Brain pericyte (primary cell): Measurements from ENCODE around the gene CTU2.

Source experiments
- DNase-seq: peaks from one replicate; pipeline ENCODE4 v3.0.0-alpha.2; 2012; ENCODE audit warnings: low read depth, low spot score

The CTU2 gene

DNA sequence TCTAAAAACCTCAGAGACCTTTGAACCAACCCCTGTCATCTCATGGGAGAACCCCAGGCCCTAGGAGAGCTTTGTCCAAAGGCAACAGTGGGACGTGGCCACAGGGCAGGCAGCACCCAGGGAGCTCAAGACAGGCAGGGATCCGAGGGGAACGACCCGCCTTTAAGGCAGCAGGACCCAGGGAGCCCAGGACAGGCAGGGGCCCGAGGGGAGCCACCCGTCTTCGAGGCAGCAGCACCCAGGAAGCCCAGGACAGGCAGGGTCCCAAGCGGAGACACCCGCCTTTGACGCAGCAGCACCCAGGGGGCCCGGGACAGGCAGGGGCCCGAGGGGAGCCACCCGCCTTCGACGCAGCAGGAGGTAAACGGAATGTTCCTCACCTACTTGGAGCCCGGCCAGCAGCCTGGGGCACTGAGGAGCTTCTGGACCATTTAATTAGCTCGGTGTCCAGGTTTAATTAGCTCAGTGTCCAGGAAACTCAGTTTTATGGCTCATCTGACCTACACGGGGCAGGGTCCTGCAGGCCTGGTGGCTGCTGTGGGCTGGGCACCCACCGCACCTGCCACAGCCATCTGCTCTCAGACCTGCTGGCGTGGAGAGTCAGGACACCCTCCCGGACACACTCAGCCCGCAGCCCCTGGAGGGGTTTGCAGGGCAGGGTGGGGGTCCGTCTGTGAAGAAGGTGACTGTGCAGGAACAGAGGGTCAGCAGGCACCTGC, 54.3 kb downstream of the CTU2 start:
- no peak for DNase-seq

DNA sequence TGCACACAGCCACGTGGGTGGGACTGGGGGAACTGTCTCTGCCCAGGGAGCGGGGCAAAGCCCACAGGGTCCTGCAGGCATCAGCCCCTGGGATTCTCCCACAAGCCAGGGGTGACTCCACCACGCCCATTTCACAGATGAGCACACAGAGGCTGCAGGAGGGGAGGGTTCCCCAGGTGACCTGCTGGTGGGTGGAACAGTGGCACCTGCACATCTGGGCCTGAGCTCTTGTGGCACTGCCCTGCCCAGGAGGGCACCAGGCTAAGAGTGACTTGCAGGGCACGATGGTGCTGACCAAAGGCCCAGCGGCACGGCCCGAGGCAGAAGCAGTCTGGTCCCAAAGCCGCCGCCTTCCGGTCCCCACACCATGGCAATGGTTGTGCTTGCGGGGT, 54.8 kb downstream of the CTU2 start:
- DNase-seq: no peak

DNA sequence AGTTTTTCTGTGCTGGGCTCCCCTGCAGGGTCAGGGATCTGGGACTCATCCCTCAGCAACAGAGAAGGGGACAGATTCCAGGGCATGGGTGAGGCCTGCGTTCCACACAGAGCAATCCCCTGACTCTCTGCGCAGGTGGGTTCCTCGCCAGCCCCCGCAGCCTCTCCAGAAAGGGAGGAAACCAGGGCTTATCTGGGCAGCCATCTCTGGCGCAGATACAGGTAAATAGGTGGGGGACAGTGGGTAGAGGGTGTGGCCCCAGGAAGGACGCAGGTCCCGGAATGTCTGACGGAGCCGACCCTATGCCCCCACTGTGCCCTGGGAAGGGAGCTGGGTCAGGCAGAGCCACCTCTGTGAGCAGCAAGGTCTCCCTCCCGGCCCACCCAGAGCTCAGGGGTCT, 55.5 kb downstream of the CTU2 start:
- no peak for DNase-seq

DNA sequence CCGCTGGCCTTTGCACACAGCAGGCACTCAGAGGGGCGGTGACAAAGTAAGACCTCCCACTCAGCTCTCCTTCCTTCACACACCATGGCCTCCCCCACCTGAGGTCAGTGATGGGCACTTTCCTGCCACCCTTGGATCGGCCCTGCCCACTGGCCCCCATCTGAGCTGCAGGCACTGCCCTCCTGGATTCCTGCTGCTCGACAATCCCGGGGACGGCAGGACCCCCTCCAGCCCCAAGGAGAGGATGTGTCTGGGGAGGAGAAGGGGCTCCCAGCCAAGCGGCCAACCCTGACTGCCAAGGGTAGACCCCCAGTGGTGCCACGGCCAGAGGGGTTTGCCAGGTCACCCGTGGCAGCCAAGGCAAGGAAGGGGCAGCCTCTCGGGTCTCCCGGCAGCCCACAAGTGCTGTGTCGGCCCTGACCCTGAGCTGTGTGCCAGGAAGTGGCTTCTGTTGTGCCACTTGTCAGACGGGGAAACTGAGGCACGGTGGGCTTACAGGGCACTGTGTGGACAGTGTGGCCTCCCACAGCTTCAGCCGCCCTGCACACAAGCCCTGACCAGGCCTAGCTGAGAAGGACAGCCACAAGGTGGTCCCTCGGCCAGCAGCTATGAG, 56.1 kb downstream of the CTU2 start:
- DNase-seq: no peak

DNA sequence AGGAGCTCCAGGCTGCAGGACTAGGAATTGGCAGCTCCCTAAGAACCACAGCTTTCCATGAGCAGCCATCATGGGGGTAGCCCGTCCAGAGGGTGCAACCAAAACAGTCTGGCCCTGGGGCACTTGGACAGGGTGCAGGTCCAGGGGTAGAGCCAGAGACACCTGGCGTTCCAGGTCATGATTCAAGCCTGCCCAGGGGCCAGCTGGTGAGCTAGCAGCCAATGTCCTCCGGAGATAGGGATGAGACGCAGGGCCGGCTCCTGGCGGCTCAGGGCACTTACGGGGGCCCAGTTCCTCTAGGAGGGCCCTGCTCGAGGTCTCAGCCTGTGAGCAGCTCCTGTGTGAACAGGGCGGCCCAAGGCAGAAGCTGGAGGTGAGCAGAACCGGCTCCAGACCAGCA, 56.6 kb downstream of the CTU2 start:
- DNase-seq: no peak

DNA sequence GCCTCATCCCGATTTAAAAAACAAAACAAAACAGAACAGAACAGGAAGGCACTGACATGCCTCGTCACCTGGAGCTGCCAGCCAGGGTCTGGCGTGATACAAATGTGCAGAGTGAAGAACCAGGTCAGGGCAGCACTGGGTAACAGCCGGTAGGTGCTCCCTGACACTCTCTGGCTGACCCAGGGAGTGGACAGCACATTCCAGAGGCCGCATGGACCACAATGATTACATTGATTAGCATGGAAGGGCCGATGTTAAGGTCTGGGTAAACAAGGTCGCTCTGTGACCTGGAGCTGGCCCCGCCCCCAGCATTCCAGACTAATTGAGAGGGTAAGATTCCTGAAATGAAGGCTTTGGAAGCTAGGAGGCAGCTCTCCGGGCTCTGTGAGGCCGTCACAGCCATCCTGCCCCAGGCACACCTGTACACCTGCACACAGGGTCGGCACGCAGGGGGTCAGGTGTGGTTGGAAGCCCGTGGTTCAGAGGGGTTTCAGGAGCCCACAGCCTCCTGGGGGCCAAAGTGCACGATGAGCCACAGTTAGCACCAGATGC, 57.3 kb downstream of the CTU2 start:
- DNase-seq: no peak

DNA sequence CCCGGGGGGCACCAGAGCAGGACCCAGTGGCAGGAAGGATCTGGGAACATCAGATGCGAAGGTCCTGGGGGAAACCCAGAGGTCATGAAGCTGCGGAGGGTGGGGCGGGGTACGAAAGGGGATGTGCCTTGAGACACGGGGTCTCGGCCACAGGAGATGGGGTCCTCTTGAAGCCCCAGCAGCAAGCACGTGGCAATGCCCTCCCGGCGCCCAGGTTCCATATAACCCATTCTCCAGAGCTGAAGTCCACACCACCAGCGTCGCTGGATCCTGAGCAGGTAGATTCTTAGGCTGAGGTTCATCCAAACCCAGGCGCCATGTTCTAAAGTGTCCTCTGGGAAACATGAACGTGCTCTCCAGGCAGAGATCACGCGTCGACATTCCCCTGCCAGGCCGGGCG, 57.8 kb downstream of the CTU2 start:
- no peak for DNase-seq

DNA sequence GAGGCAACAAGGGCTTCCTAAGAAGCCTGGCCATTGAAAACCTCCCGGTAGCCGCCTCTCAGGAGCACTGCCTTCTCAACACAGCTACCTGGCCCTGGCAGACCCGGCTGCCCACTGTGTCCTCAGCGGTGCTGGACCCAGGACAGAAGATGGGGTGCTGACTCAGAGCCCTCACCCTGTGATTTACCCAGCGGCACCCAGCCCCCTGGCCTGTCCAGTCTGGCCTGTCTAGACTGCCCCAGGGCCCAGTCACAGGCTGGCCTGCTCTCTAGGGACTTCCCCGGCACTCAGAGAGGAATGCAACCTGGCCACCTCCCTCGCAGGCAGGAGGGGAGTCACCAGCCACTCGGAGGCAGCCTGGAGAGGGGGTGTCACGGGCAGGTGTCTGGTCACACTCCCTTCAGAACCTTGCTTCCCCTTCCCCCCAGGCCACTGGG, 58.6 kb downstream of the CTU2 start:
- no peak for DNase-seq
